ENCODE data around the gene CCDC38. TPM values are rescaled to one million over a fixed set of nuclear protein-coding genes. Genes with fewer than 3 reads are reported as not detected.
"Not testable (repeated sequence)": the region's sequence is repeated elsewhere in the genome, so short reads cannot be mapped to it uniquely, and the experiment has no call there.

The CCDC38 gene
- total RNA-seq, 3 donors from 2014 or later: 0.33 TPM; not detected in 2

DNA sequence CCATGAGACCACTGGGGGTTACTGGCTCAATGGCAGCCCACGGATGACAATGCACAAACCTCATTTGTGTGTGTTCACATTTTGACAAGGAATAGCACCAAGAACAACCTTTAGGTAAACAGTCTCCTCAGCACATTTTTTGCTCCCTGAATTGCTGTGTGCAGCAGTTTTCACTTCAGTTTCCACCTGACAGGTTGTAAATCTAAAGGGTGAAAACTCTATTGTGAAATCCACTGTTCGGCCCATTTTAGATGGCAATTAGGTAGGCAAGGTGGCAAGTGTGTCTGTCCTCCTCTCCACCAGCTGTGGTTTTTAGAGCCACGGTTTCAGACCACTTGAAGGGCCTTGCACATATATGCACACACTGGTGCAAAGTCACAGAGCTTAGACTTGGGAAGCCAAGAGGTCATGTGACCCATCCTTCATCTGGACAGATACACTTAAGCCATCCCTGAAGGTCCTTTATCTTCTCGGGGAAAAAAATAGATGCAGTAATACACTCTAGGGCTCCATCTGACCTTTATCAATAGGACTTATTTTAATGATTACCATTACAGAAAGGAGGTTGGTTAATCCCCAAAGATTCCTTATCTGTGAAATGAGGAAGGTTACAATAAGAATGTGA, 30.5 kb upstream of the CCDC38 start:
- H3K9me3 Mint-ChIP-seq: no peaks in the 10 kb centered on the region
- no peaks in the 10 kb centered on the region for H3K27me3 Mint-ChIP-seq (ENCODE audit: low read depth)
- ATAC-seq: no peak
- DNase-seq: no peak
- no peaks in the 10 kb centered on the region for H3K4me1 Mint-ChIP-seq (ENCODE audit: low read depth)
- H3K4me3 Mint-ChIP-seq: no peak overlapping the region
- no peaks in the 10 kb centered on the region for H3K36me3 Mint-ChIP-seq (ENCODE audit: insufficient read depth)

DNA sequence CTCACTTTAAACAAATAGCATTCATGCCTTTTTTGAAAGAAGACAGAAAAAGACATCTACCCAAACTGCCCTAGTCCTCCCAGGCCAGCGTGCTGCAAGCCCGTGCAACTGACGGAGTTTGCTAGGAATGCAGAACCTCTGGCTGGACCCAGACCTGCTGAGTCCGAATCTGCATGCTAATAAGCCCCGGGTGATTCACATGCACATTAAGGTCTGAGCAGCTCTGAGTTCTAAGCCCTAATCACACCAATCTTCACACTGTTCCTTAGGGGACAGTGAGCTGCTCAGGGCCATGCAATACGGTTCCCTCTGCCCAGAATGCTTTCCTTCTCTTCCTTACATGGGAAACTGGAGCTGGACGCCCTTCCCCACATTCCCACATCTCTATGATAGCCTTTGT, 28.5 kb upstream of the CCDC38 start:
- Mint-ChIP-seq H3K4me1 (ENCODE audit: low read depth) (no peaks in the 10 kb centered on the region), H3K9me3 (no peaks in the 10 kb centered on the region), H3K27me3 (ENCODE audit: low read depth) (no peaks in the 10 kb centered on the region), H3K36me3 (ENCODE audit: insufficient read depth) (peaks cover 7% of the 10 kb centered on the region), H3K4me3 (no peak overlapping the region)
- ATAC-seq (no peak), DNase-seq (no peak)

DNA sequence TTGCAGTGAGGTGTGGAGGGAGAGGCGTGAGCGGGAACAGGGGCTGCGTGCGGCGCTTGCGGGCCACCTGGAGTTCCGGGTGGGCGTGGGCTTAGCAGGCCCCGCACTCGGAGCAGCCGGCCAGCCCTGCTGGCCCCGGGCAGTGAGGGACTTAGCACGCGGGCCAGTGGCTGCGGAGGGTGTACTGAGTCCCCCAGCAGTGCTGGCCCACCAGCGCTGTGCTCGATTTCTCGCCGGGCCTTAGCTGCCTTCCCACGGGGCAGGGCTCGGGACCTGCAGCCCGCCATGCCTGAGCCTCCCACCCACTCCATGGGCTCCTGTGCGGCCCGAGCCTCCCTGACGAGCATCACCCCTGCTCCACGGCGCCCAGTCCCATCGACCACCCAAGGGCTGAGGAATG, 26.7 kb upstream of the CCDC38 start:
- not testable (repeated sequence) for H3K27me3 Mint-ChIP-seq (ENCODE audit: low read depth); H3K4me3 Mint-ChIP-seq; DNase-seq; H3K9me3 Mint-ChIP-seq; H3K4me1 Mint-ChIP-seq (ENCODE audit: low read depth); ATAC-seq; H3K36me3 Mint-ChIP-seq (ENCODE audit: insufficient read depth)

DNA sequence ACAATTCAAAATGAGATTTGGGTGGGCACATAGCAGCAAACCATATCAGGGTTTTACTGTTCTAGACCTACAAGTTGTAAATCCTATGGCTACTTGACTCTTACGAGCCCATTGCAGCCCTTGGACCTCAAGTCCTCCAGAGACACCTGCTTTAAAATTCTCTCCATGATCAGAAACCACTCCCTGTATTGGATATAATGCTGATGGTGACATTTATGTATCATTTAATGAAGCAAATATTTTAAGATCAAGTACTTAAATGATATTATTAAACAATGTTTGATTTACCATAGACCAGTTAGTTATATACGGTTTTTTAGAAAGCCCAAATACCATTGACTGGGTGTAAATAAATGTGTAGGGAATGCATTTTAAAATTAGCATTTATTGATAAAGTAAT, 24.9 kb upstream of the CCDC38 start:
- no peaks in the 10 kb centered on the region for H3K9me3 Mint-ChIP-seq
- no peaks in the 10 kb centered on the region for H3K27me3 Mint-ChIP-seq (ENCODE audit: low read depth)
- ATAC-seq (no peak), DNase-seq (no peak)
- H3K36me3 Mint-ChIP-seq (ENCODE audit: insufficient read depth): peaks cover 10% of the 10 kb centered on the region
- H3K4me1 Mint-ChIP-seq (ENCODE audit: low read depth): no peaks in the 10 kb centered on the region
- no peak overlapping the region for H3K4me3 Mint-ChIP-seq

DNA sequence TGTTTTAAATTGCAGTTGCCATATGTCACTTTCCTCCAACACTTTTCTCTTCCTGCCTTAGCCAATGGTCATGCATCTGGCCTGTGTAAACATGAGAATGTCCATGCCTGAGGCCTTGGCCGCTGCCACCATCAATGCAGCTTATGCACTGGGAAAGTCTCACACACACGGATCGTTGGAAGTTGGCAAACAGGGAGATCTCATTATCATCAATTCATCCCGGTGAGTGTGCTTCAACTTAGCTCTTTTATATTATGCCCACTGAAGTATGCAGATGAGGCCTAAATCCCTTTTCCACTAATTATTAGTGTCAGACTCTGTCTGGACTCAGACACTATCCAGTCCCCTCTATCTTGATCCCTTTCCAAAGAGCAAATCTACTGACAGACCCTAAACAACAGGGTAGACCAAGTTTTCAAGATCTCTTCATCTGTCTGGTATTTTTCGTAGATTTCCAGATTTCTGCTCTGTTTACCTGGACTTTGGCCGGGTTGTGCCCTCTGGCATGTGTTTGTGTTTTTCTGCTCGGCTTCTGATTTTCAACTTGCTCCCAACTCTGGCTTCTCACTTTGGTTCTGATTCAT, 24.0 kb upstream of the CCDC38 start:
- H3K4me3 Mint-ChIP-seq: no peak overlapping the region
- H3K4me1 Mint-ChIP-seq (ENCODE audit: low read depth): no peaks in the 10 kb centered on the region
- ATAC-seq: no peak
- DNase-seq: no peak
- H3K36me3 Mint-ChIP-seq (ENCODE audit: insufficient read depth): peaks cover 10% of the 10 kb centered on the region
- no peaks in the 10 kb centered on the region for H3K9me3 Mint-ChIP-seq
- no peaks in the 10 kb centered on the region for H3K27me3 Mint-ChIP-seq (ENCODE audit: low read depth)

DNA sequence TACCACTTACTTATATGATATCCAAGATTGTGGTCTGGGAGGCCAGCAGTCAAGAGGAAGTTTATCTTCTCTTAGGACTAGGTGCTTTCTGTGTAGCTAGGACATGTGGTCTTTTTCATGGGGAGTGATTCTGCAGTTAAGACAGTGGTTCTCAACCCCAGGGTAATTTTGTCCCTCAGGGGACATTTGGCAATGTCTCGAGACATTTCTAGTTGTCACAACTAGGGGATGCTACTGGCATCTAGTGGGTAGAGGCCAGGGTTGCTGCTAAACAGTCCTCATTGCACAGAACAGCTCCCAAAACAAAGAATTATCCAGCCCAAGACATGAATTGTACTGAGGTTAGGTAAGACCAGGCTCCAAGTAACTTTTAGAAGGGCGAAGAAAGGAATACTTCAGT, 20.7 kb upstream of the CCDC38 start:
- peaks cover 10% of the 10 kb centered on the region for H3K36me3 Mint-ChIP-seq (ENCODE audit: insufficient read depth)
- no peaks in the 10 kb centered on the region for H3K27me3 Mint-ChIP-seq (ENCODE audit: low read depth)
- no peak overlapping the region for H3K4me3 Mint-ChIP-seq
- no peak for DNase-seq
- no peaks in the 10 kb centered on the region for H3K9me3 Mint-ChIP-seq
- H3K4me1 Mint-ChIP-seq (ENCODE audit: low read depth): no peaks in the 10 kb centered on the region
- ATAC-seq: no peak

DNA sequence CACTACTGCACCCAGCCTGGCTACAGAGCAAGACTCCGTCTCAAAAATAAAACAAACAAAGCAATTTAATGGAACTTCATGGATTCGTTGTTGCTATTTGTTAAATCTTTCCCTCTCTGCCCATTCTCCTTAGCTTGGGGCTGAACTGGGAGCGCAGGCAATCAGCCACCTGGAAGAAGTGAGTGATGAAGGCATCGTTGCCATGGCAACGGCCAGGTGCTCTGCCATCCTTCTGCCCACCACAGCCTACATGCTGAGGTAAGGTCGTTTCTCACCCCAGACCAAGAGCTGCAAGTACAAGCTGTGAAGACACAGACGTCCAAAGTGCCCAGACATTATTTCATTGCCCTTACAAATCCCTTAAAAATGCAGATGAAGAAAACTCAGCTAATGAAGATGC, 19.8 kb upstream of the CCDC38 start:
- no peak overlapping the region for H3K4me3 Mint-ChIP-seq
- no peaks in the 10 kb centered on the region for H3K4me1 Mint-ChIP-seq (ENCODE audit: low read depth)
- ATAC-seq: no peak
- H3K36me3 Mint-ChIP-seq (ENCODE audit: insufficient read depth): peaks cover 10% of the 10 kb centered on the region
- DNase-seq: no peak
- H3K9me3 Mint-ChIP-seq: no peaks in the 10 kb centered on the region
- H3K27me3 Mint-ChIP-seq (ENCODE audit: low read depth): no peaks in the 10 kb centered on the region

DNA sequence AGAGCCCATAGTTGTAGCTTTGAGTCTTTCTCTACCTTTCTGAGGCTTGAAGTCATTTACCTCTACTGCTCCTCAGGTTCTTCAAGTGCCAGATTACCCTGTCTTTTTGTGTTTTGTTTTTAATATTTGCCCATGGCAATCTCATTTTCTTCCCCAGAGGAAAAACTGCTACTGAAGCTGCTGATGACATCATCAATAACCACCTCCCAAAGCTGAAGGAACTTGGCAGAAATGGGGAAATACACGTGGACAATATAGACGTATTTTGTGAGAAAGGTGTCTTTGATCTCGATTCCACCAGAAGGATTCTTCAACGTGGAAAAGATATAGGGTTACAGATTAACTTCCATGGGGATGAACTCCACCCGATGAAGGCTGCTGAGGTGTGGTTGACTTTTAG, 17.8 kb upstream of the CCDC38 start:
- ATAC-seq (no peak), DNase-seq (no peak)
- H3K27me3 Mint-ChIP-seq (ENCODE audit: low read depth): no peaks in the 10 kb centered on the region
- H3K9me3 Mint-ChIP-seq: no peaks in the 10 kb centered on the region
- peaks cover 6% of the 10 kb centered on the region for H3K36me3 Mint-ChIP-seq (ENCODE audit: insufficient read depth)
- no peaks in the 10 kb centered on the region for H3K4me1 Mint-ChIP-seq (ENCODE audit: low read depth)
- no peak overlapping the region for H3K4me3 Mint-ChIP-seq

DNA sequence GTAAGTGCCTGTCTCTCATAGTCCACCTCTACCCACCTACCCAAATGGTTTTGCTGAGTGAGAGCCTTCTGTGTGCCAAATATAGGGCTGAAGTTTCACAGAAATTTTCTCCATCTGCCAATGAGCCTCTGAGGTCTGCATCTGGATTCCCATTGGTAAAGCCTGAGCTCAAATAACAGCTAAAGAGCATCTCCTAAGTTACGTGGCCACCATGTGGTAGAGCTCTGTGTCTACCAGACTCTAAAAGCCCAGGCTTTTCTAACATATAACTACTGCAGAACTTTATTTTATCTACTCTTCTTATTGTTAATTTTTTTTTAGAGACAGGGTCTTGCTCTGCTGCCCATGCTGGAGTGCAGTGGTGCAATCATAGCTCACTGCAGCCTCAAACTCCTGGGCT, 16.7 kb upstream of the CCDC38 start:
- H3K4me3 Mint-ChIP-seq: no peak overlapping the region
- H3K27me3 Mint-ChIP-seq (ENCODE audit: low read depth): no peaks in the 10 kb centered on the region
- H3K4me1 Mint-ChIP-seq (ENCODE audit: low read depth): no peaks in the 10 kb centered on the region
- no peak for DNase-seq
- H3K36me3 Mint-ChIP-seq (ENCODE audit: insufficient read depth): peaks cover 3% of the 10 kb centered on the region
- no peaks in the 10 kb centered on the region for H3K9me3 Mint-ChIP-seq
- no peak for ATAC-seq

DNA sequence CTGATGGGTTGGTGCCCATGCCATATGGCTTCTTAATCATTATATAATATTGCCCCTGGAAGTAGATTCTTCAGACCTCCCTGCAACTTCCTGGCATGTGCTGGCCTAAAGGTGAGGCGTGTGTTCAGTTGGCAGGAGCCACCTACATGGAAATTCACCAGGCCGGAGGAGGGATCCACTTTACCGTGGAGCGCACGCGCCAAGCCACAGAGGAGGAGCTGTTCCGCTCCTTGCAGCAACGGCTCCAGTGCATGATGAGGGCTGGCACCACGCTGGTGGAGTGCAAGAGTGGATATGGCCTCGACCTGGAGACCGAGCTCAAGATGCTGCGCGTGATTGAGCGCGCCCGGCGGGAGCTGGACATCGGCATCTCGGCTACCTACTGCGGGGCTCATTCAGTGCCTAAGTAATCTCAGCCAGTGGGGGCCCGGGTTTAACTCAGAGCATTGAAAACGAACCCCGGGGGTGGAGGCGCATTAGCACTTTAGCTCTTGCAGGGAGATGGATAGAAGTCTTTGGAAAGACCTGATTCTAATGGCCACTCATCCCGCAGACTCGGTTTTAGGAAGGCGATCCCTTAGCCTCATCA, 14.2 kb upstream of the CCDC38 start:
- H3K27me3 Mint-ChIP-seq (ENCODE audit: low read depth): peaks cover 1% of the 10 kb centered on the region
- peaks cover 3% of the 10 kb centered on the region for H3K36me3 Mint-ChIP-seq (ENCODE audit: insufficient read depth)
- H3K9me3 Mint-ChIP-seq: no peaks in the 10 kb centered on the region
- ATAC-seq: no peak
- no peak for DNase-seq
- no peaks in the 10 kb centered on the region for H3K4me1 Mint-ChIP-seq (ENCODE audit: low read depth)
- H3K4me3 Mint-ChIP-seq: no peak overlapping the region

DNA sequence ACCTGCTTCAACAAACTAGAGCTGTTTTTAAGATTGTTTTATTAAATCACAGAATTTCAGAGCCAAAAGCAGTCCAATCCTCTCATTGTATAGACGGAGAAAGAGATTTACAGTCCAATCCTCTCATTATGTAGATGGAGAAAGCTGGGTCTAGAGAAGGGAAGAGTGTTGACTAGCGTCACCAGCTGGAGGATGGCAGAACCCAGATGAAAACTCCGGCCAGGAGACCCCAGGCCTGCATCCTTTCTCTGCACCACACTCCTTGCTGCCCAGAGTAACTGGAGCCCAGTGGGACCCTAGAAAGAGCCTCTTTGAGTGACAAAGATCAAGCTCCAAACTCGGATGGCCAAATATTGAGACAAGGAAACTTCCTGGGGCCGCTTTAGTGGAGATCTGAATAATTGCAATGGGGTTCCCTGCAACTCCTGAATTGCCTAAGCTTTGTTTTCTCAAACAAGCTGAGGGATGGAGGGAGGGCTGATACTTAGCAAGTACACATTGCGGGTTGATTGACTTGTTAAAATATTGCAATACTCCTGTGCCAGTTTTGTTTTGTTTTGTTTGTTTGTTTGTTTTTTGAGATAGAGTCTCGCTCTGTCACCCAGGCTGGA, 13.2 kb upstream of the CCDC38 start:
- ATAC-seq (no peak), DNase-seq (no peak)
- Mint-ChIP-seq H3K4me3 (no peak overlapping the region), H3K27me3 (ENCODE audit: low read depth) (peaks cover 5% of the 10 kb centered on the region), H3K36me3 (ENCODE audit: insufficient read depth) (peaks cover 3% of the 10 kb centered on the region), H3K9me3 (no peaks in the 10 kb centered on the region), H3K4me1 (ENCODE audit: low read depth) (no peaks in the 10 kb centered on the region)

DNA sequence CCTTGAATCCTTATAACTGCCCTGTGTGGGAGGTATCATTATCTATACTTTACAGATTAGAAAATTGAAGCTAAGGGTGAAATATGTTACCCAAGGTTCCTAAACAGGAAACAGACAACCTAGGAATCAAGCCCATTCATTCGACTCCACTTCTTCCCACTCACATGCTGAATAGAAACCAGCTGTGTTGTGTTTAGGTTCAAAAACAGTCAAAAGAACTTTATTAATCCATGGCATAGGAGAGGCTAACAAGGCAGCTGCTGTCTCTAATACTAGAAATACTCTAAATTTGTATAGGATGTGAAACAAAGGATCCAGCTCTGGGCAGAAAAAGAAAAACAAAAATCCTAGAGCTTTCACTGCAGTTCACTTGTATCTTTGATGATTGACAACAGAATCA, 10.6 kb upstream of the CCDC38 start:
- Mint-ChIP-seq H3K36me3 (ENCODE audit: insufficient read depth) (peaks cover 3% of the 10 kb centered on the region), H3K4me1 (ENCODE audit: low read depth) (no peaks in the 10 kb centered on the region), H3K4me3 (no peak overlapping the region), H3K27me3 (ENCODE audit: low read depth) (peaks cover 5% of the 10 kb centered on the region), H3K9me3 (no peaks in the 10 kb centered on the region)
- ATAC-seq: no peak
- DNase-seq: no peak

DNA sequence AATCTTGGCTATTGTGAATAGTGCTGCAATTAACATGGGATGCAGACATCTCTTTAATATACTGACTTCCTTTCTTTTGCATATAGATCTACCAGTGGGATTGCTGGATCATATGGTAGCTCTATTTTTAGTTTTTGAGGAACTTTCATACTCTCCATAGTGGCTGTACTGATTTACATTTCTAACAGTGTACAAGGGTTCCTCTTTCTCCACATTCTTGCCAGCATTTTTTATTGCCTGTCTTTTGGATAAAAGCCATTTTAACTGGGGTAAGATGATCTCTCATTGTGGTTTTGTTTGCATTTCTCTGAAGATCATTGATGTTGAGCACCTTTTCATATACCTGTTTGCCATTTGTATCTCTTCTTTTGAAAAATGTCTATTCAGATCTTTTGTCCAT, 9.1 kb upstream of the CCDC38 start:
- peaks cover 5% of the 10 kb centered on the region for H3K27me3 Mint-ChIP-seq (ENCODE audit: low read depth)

DNA sequence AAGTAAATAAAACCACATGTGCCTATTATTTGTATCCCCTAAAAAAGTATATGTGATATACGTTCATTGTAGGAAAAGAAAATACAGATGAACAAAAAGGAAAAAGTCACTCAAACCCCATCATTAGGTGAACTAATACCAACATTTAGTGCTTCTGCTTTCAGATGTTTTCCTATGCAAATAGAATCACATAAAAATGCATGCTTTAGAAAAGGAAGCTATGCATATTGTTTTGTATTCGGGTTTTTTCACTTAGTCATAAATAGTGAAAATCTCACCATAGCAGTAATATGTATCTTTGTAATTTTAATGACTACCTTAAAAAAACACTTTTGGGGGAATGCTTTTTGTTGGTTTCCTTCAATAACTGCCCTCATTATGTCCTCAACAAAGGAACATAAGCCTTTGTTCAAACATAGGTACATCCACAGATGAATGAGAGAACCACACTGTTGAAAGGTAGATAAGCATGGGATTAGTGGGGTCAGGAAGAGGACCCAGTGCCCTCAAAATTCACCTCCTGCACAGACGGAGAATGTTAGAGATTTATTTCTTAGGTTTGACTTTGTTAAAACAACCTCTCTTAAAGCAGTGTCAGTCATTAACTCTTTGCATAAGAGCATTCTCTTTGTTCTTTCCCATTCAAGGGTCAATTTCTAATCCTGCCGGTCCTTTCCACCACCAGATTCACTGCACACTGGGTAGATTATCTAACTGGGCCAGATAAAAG, 7.2 kb upstream of the CCDC38 start:
- H3K36me3 Mint-ChIP-seq (ENCODE audit: insufficient read depth): no peaks in the 10 kb centered on the region
- DNase-seq (no peak), ATAC-seq (no peak)
- no peaks in the 10 kb centered on the region for H3K9me3 Mint-ChIP-seq
- H3K27me3 Mint-ChIP-seq (ENCODE audit: low read depth): peaks cover 5% of the 10 kb centered on the region
- H3K4me1 Mint-ChIP-seq (ENCODE audit: low read depth): no peaks in the 10 kb centered on the region
- no peak overlapping the region for H3K4me3 Mint-ChIP-seq

More for the DNA sequence above, 9.1 kb upstream of the CCDC38 start:
- H3K9me3 Mint-ChIP-seq: no peaks in the 10 kb centered on the region
- DNase-seq: no peak
- no peak overlapping the region for H3K4me3 Mint-ChIP-seq
- H3K4me1 Mint-ChIP-seq (ENCODE audit: low read depth): no peaks in the 10 kb centered on the region
- no peak for ATAC-seq
- peaks cover 3% of the 10 kb centered on the region for H3K36me3 Mint-ChIP-seq (ENCODE audit: insufficient read depth)
